ENCODE measurements around the gene WEE1. TPM values are rescaled to one million over a fixed set of nuclear protein-coding genes. Genes with fewer than 3 reads are reported as not detected.
"Not testable (repeated sequence)": the region's sequence is repeated elsewhere in the genome, so short reads cannot be mapped to it uniquely, and the experiment has no call there.

Gene WEE1
- polyA plus RNA-seq, 1 experiment, result 44.8 TPM

DNA sequence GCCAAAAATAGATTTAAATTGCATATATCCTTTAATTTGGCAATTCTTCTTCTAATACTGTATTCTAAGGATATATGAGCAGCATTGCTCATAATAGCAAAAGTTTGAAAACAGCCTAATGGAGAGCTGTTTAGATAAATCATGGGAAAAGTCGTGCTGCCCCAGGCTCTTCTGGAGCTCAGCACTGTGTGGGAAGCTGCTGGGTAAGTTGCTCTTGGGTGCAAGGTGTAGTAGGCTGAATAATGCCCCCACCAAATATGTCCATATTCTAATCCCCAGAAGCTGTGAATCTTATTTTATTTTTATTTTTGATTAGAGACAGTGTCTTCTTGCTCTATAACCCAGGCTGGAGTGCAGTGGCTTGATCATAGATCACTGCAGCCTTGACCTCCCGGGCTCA, 34.9 kb upstream of the WEE1 start:
- ChIA-PET POLR2A (no interaction called here), CTCF (interaction anchor here (1.2 kb wide), 1 partner anchor 32 kb away, joined by 5 read pairs; no protein-coding TSS in a partner anchor)
- TF ChIP-seq, protein P1, sequence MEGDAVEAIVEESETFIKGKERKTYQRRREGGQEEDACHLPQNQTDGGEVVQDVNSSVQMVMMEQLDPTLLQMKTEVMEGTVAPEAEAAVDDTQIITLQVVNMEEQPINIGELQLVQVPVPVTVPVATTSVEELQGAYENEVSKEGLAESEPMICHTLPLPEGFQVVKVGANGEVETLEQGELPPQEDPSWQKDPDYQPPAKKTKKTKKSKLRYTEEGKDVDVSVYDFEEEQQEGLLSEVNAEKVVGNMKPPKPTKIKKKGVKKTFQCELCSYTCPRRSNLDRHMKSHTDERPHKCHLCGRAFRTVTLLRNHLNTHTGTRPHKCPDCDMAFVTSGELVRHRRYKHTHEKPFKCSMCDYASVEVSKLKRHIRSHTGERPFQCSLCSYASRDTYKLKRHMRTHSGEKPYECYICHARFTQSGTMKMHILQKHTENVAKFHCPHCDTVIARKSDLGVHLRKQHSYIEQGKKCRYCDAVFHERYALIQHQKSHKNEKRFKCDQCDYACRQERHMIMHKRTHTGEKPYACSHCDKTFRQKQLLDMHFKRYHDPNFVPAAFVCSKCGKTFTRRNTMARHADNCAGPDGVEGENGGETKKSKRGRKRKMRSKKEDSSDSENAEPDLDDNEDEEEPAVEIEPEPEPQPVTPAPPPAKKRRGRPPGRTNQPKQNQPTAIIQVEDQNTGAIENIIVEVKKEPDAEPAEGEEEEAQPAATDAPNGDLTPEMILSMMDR (IDR thresholded peaks at IDR 0.05; ENCODE audit: low read depth, low read length), result no peak
- H3K27me3 ChIP-seq (ENCODE audit: control insufficient read depth, insufficient read depth, low read length), result no peaks in the 10 kb centered on the region
- H3K4me3 ChIP-seq (ENCODE audit: low read depth, low read length), result no peak overlapping the region
- no peak for DNase-seq (ENCODE audit: low read depth, low spot score)
- H3K27ac ChIP-seq (ENCODE audit: low read depth, low read length), result no peak overlapping the region
- no peaks in the 10 kb centered on the region for H3K9me3 ChIP-seq (ENCODE audit: control insufficient read depth, insufficient read depth, low read length)

DNA sequence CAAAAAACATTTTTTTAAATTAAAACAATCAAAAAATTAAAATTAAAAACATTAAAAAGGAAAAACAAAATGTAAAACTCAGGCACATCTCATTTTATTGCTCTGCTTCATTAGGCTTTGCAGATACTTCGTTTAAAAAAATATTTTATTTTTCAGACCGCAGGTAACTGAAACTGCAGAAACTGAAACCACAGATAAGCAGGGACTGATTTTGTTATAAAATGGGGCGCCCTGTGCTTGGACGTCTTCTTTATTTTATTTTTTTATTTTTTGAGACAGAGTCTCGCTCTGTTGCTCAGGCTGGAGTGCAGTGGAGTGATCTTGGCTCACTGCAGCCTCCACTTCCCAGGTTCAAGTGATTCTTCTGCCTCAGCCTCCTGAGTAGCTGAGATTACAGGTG, 24.3 kb upstream of the WEE1 start:
- H3K9me3 ChIP-seq (ENCODE audit: control insufficient read depth, insufficient read depth, low read length); DNase-seq (ENCODE audit: low read depth, low spot score); H3K4me3 ChIP-seq (ENCODE audit: low read depth, low read length); H3K27me3 ChIP-seq (ENCODE audit: control insufficient read depth, insufficient read depth, low read length); H3K27ac ChIP-seq (ENCODE audit: low read depth, low read length); POLR2A ChIA-PET: not testable (repeated sequence)
- CTCF ChIA-PET, result interaction anchor here (1.7 kb wide), 1 partner anchor 15 kb away, joined by 12 read pairs; no protein-coding TSS in a partner anchor

DNA sequence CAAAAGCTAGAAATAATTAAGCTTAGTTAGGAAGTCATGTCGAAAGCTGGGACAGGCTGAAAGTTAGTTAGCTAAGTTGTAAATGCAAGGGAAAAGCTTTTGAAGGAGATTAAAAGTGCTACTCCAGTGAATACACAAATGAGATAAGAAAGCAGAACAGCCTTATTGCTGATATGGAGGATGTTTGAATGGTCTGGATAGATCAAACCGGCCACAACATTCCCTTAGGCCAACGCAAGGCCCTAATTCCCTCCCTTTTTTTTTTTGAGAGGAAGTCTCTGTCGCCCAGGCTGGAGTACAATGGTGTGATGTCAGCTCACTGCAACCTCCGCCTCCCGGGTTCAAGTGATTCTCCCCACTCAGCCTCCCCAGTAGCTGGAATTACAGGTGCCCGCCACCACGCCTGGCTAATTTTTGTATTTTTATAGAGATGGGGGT, 23.3 kb upstream of the WEE1 start:
- DNase-seq (ENCODE audit: low read depth, low spot score), result no peak
- no peaks in the 10 kb centered on the region for H3K27me3 ChIP-seq (ENCODE audit: control insufficient read depth, insufficient read depth, low read length)
- ChIA-PET CTCF (no interaction called here), POLR2A (interaction anchor here (0.6 kb wide), 1 partner anchor 1349 kb away, joined by 5 read pairs; no protein-coding TSS in a partner anchor)
- H3K27ac ChIP-seq (ENCODE audit: low read depth, low read length), result no peak overlapping the region
- TF ChIP-seq, protein P1 (IDR thresholded peaks at IDR 0.05; ENCODE audit: low read depth, low read length), result no peak
- H3K9me3 ChIP-seq (ENCODE audit: control insufficient read depth, insufficient read depth, low read length), result no peaks in the 10 kb centered on the region; the same call in 1 of the 2 replicates
- no peak overlapping the region for H3K4me3 ChIP-seq (ENCODE audit: low read depth, low read length)

DNA sequence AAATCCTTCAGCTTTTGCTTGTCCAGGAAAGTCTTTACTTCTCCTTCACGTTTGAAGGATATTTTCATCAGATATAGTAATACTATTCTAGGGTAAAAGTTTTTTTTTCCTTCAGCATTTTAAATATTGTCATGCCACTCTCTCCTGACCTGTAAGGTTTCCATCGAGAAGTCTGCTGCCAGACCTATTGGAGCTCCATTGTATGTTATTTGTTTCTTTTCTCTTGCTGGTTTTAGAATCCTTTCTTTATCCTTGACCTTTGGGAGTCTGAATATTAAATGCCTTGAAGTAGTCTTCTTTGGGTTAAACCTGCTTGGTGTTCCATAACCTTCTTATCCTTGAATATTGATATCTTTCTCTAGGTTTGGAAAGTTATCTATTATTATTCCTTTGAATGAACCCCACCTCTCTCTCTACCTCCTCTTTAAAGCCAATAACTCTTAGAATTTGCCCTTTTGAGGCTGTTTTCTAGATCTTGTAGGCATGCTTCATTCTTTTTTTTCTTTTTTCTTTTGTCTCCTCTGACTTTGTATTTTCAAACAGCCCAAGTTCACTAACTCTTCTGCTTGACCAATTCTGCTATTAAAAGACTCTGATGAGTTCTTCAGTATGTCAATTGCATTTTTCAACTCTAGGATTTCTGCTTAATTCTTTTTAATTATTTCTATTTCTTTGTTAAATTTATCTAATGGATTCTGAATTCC, 12.0 kb upstream of the WEE1 start:
- no peak for DNase-seq (ENCODE audit: low read depth, low spot score)
- TF ChIP-seq, protein P1 (IDR thresholded peaks at IDR 0.05; ENCODE audit: low read depth, low read length), result no peak
- ChIA-PET POLR2A (no interaction called here), CTCF (no interaction called here)
- Histone ChIP-seq H3K9me3 (ENCODE audit: control insufficient read depth, insufficient read depth, low read length) (peaks cover 4% of the 10 kb centered on the region), H3K27ac (ENCODE audit: low read depth, low read length) (no peak overlapping the region), H3K4me3 (ENCODE audit: low read depth, low read length) (no peak overlapping the region), H3K27me3 (ENCODE audit: control insufficient read depth, insufficient read depth, low read length) (no peaks in the 10 kb centered on the region)

DNA sequence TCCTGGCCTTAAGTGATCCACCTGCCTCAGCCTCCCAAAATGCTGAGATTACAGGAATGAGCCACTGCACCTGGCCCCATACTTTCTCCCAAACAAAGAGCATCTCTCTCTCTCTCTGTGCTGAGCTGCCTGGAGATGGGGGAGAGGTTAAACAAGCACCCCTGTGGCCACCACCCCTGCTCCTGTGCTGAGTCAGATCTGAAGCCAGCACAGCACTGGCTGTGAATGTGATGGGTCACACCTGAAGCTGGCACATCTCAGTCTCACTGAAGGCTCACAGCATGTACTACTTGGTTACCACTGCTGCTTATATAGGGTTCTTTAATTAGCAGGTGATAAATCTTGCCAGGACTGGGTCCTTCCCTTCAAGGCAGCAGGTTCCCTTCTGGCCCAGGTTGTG, 10.8 kb upstream of the WEE1 start:
- DNase-seq (ENCODE audit: low read depth, low spot score), result no peak
- H3K4me3 ChIP-seq (ENCODE audit: low read depth, low read length), result no peak overlapping the region
- peaks cover 4% of the 10 kb centered on the region for H3K9me3 ChIP-seq (ENCODE audit: control insufficient read depth, insufficient read depth, low read length)
- ChIA-PET POLR2A (no interaction called here), CTCF (no interaction called here)
- TF ChIP-seq, protein P1 (IDR thresholded peaks at IDR 0.05; ENCODE audit: low read depth, low read length), result no peak
- H3K27me3 ChIP-seq (ENCODE audit: control insufficient read depth, insufficient read depth, low read length), result no peaks in the 10 kb centered on the region
- no peak overlapping the region for H3K27ac ChIP-seq (ENCODE audit: low read depth, low read length)
